CD8-positive, alpha-beta memory T cell (primary cell): ENCODE results near the gene ANXA10. TPM values are rescaled to one million over a fixed set of nuclear protein-coding genes. Genes with fewer than 3 reads are reported as not detected.

Experiments
- CTCF ChIA-PET: fragments of 350-600 bp; sonication (Branson Sonifier 250); formaldehyde crosslinking; loops from one replicate; lab custom pipeline; 2021; ENCODE audit warnings: antibody characterized with exemption; lab: Charles Lee
- POLR2A ChIA-PET: fragments of 350-600 bp; sonication (Branson Sonifier 250); formaldehyde crosslinking; loops from one replicate; lab custom pipeline; 2021; ENCODE audit warnings: antibody characterized with exemption; lab: Charles Lee
- DNase-seq, 5 donors: peaks; one replicate each; pipeline versions ENCODE4 v3.0.0 to v3.0.0-alpha.2; 2020 to 2022; ENCODE audit warnings: mixed read lengths in 1 of 5
- H3K27ac ChIP-seq: one replicate; pipeline ENCODE4 v1.7.0; 2013; ENCODE audit warnings: low read depth, mild to moderate bottlenecking, low read length, moderate library complexity
- H3K27me3 ChIP-seq: 2 replicates; pipeline ENCODE4 v1.7.0; 2013; ENCODE audit warnings: low read length, mild to moderate bottlenecking; ENCODE audit not compliant: insufficient read depth, poor library complexity, severe bottlenecking
- H3K36me3 ChIP-seq: 2 replicates; pipeline ENCODE4 v1.7.0; 2013; ENCODE audit warnings: mild to moderate bottlenecking, low read length, moderate library complexity; ENCODE audit not compliant: insufficient read depth
- H3K4me1 ChIP-seq: 2 replicates; pipeline ENCODE4 v1.7.0; 2013; ENCODE audit warnings: mild to moderate bottlenecking, low read length, moderate library complexity; ENCODE audit not compliant: insufficient read depth
- H3K4me3 ChIP-seq: 2 replicates; pipeline ENCODE4 v1.7.0; 2013; ENCODE audit warnings: mild to moderate bottlenecking, low read length
- H3K9me3 ChIP-seq: 2 replicates; pipeline ENCODE4 v1.7.0; 2013; ENCODE audit warnings: mild to moderate bottlenecking, low read length
- H3K27ac Mint-ChIP-seq, 8 donors: one replicate each; pipeline ENCODE4 v1.8.0; 2020 to 2021; ENCODE audit warnings: mixed read lengths in 8 of 8, mild to moderate bottlenecking in 6 of 8, inconsistent platforms in 3 of 8, moderate library complexity in 3 of 8
- H3K27me3 Mint-ChIP-seq, 2 donors: one replicate each; pipeline ENCODE4 v1.8.0; 2020 to 2021; ENCODE audit warnings: mixed read lengths in 2 of 2, mild to moderate bottlenecking in 1 of 2, moderate library complexity in 1 of 2
- H3K36me3 Mint-ChIP-seq, 3 donors: one replicate each; pipeline ENCODE4 v1.8.0; 2020 to 2021; ENCODE audit warnings: mixed read lengths in 3 of 3, inconsistent platforms in 1 of 3, mild to moderate bottlenecking in 1 of 3
- H3K4me1 Mint-ChIP-seq, 3 donors: one replicate each; pipeline ENCODE4 v1.8.0; 2020 to 2021; ENCODE audit warnings: mixed read lengths in 3 of 3, inconsistent platforms in 1 of 3, mild to moderate bottlenecking in 1 of 3
- H3K4me3 Mint-ChIP-seq, 7 donors: one replicate each; pipeline ENCODE4 v1.8.0; 2020 to 2021; ENCODE audit warnings: mixed read lengths in 7 of 7, mild to moderate bottlenecking in 6 of 7, moderate library complexity in 4 of 7, inconsistent platforms in 2 of 7
- H3K9me3 Mint-ChIP-seq, 5 donors: one replicate each; pipeline ENCODE4 v1.8.0; 2020 to 2022; ENCODE audit warnings: mixed read lengths in 5 of 5, mild to moderate bottlenecking in 3 of 5, moderate library complexity in 2 of 5, inconsistent platforms in 1 of 5
- polyA plus RNA-seq: library from polyadenylated mRNA; unstranded; fragments of 300-500 nt; fragmentation: Illumina TruSeq; gene quantifications from one replicate; pipeline ENCODE4 v1.2.3, GENCODE V29; 2021
- total RNA-seq, 2 experiments: library from RNA; stranded (reverse); gene quantifications; one replicate each; pipeline ENCODE4 v1.2.3, GENCODE V29; 2021

ANXA10 gene
- total and polyA plus RNA-seq, 3 experiments from 2014 or later = not detected

DNA sequence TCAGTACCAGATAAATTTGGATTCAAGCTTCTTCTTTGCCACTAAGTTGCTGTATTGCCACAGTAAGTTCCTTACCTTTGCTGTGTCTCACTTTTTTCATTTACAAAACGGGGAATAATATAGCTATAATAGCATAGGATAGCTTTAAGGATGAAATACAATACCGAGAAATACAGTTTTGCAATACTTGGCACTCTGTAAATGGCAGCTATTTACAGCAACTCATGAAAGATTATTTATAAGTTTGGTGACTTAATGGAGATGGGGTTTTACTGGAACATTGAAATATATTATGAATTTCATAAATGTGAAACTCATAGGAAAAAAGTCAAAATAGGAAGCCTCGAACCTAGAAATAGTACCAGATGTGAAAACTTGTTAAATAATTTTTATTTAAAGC, 27.6 kb downstream of the ANXA10 start:
- H3K4me1 Mint-ChIP-seq = no peaks in the 10 kb centered on the region
- no peaks in the 10 kb centered on the region for H3K36me3 ChIP-seq

DNA sequence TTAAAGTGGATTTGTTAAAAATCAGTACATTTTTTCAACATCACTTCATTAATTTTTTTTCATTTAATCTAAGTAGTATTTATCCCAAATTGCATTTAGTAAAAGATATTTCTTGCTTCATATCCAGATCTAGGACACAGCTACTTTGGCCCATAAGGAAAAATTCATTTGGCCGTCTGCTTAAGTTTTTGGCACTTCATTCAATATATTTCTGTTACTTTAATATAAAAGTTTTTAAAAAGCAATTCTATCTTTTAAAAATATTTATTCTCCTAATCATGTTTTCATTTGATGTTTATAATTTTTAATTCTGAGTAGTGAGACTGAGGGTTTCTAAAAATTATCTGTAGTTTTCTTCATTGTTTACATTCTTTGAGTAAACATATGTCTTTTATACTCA, 28.5 kb downstream of the ANXA10 start:
- DNase-seq = no peak
- H3K27ac ChIP-seq = no peak overlapping the region
- Mint-ChIP-seq H3K27me3 (peaks cover 0 to 2% of the 10 kb centered on the region in 2 donors), H3K9me3 (no peaks in the 10 kb centered on the region), H3K36me3 (no peaks in the 10 kb centered on the region), H3K27ac (no peak overlapping the region), H3K4me1 (no peaks in the 10 kb centered on the region), H3K4me3 (no peak overlapping the region)
- no peaks in the 10 kb centered on the region for H3K36me3 ChIP-seq
- ChIA-PET POLR2A (no interaction called here), CTCF (no interaction called here)
- no peak overlapping the region for H3K4me3 ChIP-seq
- no peaks in the 10 kb centered on the region for H3K27me3 ChIP-seq
- H3K9me3 ChIP-seq = no peaks in the 10 kb centered on the region
- H3K4me1 ChIP-seq = no peaks in the 10 kb centered on the region

More for the DNA sequence above, 27.6 kb downstream of the ANXA10 start:
- ChIA-PET CTCF (no interaction called here), POLR2A (no interaction called here)
- no peak for DNase-seq
- Mint-ChIP-seq H3K36me3 (no peaks in the 10 kb centered on the region), H3K9me3 (peaks cover 0 to 5% (median 0%) of the 10 kb centered on the region in 5 donors), H3K27ac (no peak overlapping the region), H3K4me3 (no peak overlapping the region), H3K27me3 (peaks cover 0 to 2% of the 10 kb centered on the region in 2 donors)
- Histone ChIP-seq H3K27ac (no peak overlapping the region), H3K9me3 (no peaks in the 10 kb centered on the region), H3K4me3 (no peak overlapping the region), H3K27me3 (no peaks in the 10 kb centered on the region), H3K4me1 (no peaks in the 10 kb centered on the region)

DNA sequence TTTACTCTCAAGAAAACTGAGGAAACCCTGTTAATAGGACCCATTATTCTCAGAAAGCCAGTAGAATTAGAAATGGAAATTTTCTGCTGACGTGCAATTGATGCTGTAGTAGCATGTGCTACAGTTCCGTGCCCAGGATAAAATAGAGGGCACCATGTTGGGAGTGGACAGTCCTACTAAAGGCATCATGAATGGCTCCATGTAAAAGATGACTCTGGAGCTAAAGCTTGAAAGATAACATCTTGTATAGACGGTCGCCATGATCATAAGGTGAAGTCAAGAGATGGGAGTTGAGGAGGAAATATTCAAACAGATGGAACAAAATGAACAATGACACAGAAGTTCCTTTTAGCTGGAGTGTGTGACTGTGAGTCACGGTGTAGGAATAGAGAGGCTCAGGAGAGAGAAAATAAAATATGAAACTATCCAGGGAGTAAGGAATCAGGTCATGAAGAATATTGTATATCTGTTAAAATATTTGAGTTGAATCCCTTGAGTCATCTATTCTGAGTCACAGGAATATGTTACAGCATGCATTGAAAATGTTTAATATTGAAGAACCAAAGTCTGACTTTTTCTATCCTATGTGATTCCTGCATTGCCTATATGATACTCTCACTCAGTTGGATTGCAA, 31.8 kb downstream of the ANXA10 start:
- Histone ChIP-seq H3K27ac (no peak overlapping the region), H3K27me3 (no peaks in the 10 kb centered on the region), H3K36me3 (no peaks in the 10 kb centered on the region), H3K4me3 (no peak overlapping the region), H3K4me1 (no peaks in the 10 kb centered on the region), H3K9me3 (no peaks in the 10 kb centered on the region)
- no peaks in the 10 kb centered on the region for H3K36me3 Mint-ChIP-seq
- H3K4me3 Mint-ChIP-seq = no peak overlapping the region
- ChIA-PET CTCF (no interaction called here), POLR2A (no interaction called here)
- peaks cover 0 to 3% (median 0%) of the 10 kb centered on the region in 5 donors for H3K9me3 Mint-ChIP-seq
- H3K27me3 Mint-ChIP-seq = peaks cover 0 to 2% of the 10 kb centered on the region in 2 donors
- H3K27ac Mint-ChIP-seq = no peak overlapping the region
- H3K4me1 Mint-ChIP-seq = no peaks in the 10 kb centered on the region
- no peak for DNase-seq

DNA sequence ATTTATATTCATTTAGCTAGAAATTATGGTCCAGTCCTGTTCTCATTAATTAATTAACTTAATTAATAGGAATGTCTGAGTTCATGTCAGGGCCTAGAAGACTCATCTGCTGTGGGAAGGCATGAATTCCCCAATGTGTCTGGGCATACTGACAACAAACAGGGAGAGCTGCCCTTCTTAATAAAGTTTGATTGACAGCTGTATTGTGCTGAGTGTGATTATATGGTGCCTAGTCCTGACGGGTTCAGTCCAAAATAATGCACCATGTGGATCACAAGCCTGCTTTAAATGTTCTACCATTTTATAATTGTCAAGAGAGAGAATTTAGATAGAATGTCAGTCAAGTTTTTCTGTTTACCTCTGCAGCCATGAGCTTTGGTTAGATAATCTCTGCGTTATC, 34.6 kb downstream of the ANXA10 start:
- Mint-ChIP-seq H3K9me3 (peaks cover 0 to 3% (median 0%) of the 10 kb centered on the region in 5 donors), H3K27ac (no peak overlapping the region), H3K4me1 (no peaks in the 10 kb centered on the region), H3K36me3 (no peaks in the 10 kb centered on the region), H3K4me3 (no peak overlapping the region), H3K27me3 (peaks cover 0 to 2% of the 10 kb centered on the region in 2 donors)
- no peaks in the 10 kb centered on the region for H3K36me3 ChIP-seq
- H3K9me3 ChIP-seq = no peaks in the 10 kb centered on the region
- H3K27ac ChIP-seq = no peak overlapping the region
- H3K4me1 ChIP-seq = no peaks in the 10 kb centered on the region
- CTCF ChIA-PET = interaction anchor here (1.8 kb wide), 1 partner anchor 27 kb away, joined by 6 read pairs; no protein-coding TSS in a partner anchor
- DNase-seq = no peak
- POLR2A ChIA-PET = no interaction called here
- no peak overlapping the region for H3K4me3 ChIP-seq
- no peaks in the 10 kb centered on the region for H3K27me3 ChIP-seq

DNA sequence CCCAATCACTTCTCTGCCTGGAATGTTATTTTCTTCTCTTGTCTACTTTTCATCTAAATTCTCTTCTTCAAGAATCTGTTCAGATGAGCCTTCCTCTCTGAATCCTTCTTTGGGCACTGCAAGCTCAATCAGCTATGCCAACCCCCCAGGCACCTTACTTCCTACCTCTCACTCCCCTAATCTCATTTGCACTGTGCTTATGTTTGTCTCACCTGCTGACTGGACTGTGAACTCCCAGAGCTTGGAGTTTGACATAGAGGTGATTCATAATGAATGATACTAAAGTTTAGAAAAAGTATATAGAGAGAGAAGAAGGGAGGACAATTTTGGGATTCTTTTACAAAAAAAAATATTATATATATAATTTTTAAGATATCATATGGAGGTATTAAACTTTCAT, 36.3 kb downstream of the ANXA10 start:
- DNase-seq = no peak
- ChIA-PET CTCF (no interaction called here), POLR2A (no interaction called here)
- H3K4me1 Mint-ChIP-seq = no peaks in the 10 kb centered on the region
- peaks cover 0 to 3% (median 0%) of the 10 kb centered on the region in 5 donors for H3K9me3 Mint-ChIP-seq
- peaks cover 2 to 3% of the 10 kb centered on the region in 2 donors for H3K27me3 Mint-ChIP-seq
- Histone ChIP-seq H3K4me3 (no peak overlapping the region), H3K9me3 (no peaks in the 10 kb centered on the region), H3K36me3 (no peaks in the 10 kb centered on the region), H3K4me1 (no peaks in the 10 kb centered on the region), H3K27ac (no peak overlapping the region), H3K27me3 (no peaks in the 10 kb centered on the region)
- no peak overlapping the region for H3K4me3 Mint-ChIP-seq
- H3K27ac Mint-ChIP-seq = no peak overlapping the region
- no peaks in the 10 kb centered on the region for H3K36me3 Mint-ChIP-seq

DNA sequence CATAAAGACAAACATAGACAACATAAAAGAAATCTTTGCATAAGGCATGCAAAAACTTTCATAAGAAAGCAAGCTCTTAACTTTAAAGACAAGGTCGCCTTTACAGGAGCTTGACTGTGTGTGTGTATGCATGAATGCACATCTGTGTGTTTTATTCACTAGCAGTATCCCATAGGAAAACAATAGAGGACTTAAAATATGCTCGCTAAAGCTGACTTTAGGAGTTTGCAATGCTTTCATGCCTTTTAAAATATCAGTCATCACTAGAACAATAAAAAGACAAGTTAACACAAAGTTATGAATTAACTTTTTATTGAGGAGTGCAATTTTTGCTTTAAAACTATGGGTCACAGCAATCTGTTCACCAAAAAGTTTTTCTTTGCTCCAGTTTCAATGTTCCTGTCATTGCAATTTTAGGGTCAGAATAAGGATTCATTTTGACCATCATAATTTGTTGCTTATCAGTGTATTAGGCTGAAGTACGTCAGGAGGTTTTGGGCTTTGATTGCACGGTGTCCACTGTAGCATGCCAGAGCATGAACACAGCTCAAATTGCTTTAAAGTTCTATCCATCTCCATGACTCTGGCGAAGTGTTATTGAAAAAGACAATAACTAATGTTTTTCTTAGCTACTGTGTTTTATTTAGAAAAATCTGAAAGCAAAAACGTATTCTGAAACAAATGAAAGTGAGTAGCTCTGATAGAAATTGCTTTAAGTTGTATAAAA, 36.9 kb downstream of the ANXA10 start:
- Histone ChIP-seq H3K27me3 (no peaks in the 10 kb centered on the region), H3K9me3 (no peaks in the 10 kb centered on the region), H3K27ac (no peak overlapping the region), H3K36me3 (no peaks in the 10 kb centered on the region), H3K4me3 (no peak overlapping the region), H3K4me1 (no peaks in the 10 kb centered on the region)
- Mint-ChIP-seq H3K4me1 (no peaks in the 10 kb centered on the region), H3K27ac (no peak overlapping the region), H3K4me3 (no peak overlapping the region), H3K27me3 (peaks cover 2 to 3% of the 10 kb centered on the region in 2 donors), H3K36me3 (no peaks in the 10 kb centered on the region), H3K9me3 (peaks cover 0 to 3% (median 0%) of the 10 kb centered on the region in 5 donors)
- CTCF ChIA-PET = no interaction called here
- POLR2A ChIA-PET = no interaction called here
- no peak for DNase-seq

DNA sequence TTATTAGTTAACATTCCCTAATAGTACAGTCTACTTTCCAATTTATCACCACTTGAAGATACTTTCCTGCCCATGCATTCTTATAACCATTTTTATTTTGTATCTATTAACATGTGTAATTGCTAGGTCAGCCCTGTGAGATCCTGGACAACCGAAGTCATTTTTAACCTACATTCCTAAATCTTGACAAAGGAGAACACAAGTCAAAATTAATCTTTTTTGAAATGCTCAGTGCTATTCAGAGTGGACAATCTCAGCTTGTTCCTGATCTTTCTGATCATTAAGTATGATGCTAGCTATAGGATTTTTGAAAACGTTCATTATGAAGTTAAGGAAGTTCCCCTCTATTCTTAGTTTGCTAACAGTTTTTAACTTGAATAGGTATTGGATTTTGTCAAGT, 37.5 kb downstream of the ANXA10 start:
- Histone ChIP-seq H3K36me3 (no peaks in the 10 kb centered on the region), H3K27ac (no peak overlapping the region), H3K4me1 (no peaks in the 10 kb centered on the region), H3K27me3 (no peaks in the 10 kb centered on the region), H3K9me3 (no peaks in the 10 kb centered on the region), H3K4me3 (no peak overlapping the region)
- H3K36me3 Mint-ChIP-seq = no peaks in the 10 kb centered on the region
- no peak overlapping the region for H3K4me3 Mint-ChIP-seq
- H3K4me1 Mint-ChIP-seq = no peaks in the 10 kb centered on the region
- no peak overlapping the region for H3K27ac Mint-ChIP-seq
- ChIA-PET CTCF (no interaction called here), POLR2A (no interaction called here)
- DNase-seq = no peak
- H3K27me3 Mint-ChIP-seq = peaks cover 1 to 3% of the 10 kb centered on the region in 2 donors
- peaks cover 0 to 3% (median 0%) of the 10 kb centered on the region in 5 donors for H3K9me3 Mint-ChIP-seq

DNA sequence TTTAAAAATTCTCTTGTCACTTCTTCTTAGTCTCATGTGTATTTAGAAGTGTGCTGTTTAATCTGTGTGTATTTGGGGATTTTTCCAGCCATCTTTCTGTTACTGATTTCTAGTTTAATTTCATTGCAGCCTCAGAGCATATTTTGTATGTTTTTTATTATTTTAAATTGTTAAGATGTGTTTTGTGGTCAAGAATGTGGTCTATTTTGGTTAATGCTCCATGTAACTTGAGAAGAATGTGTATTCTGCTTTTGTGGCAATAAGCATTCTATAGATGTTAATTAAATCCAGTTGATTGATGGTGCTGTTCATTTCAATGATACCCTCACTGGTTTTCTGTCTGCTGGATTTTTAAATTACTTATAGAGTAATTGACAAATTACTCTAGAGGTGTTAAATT, 38.9 kb downstream of the ANXA10 start:
- Histone ChIP-seq H3K4me1 (no peaks in the 10 kb centered on the region), H3K27me3 (no peaks in the 10 kb centered on the region), H3K4me3 (no peak overlapping the region), H3K36me3 (no peaks in the 10 kb centered on the region), H3K9me3 (no peaks in the 10 kb centered on the region), H3K27ac (no peak overlapping the region)
- Mint-ChIP-seq H3K27ac (peak overlapping the region in 1 of 8 donors; percentile 21), H3K36me3 (no peaks in the 10 kb centered on the region), H3K4me3 (no peak overlapping the region), H3K4me1 (no peaks in the 10 kb centered on the region), H3K27me3 (peaks cover 0 to 3% of the 10 kb centered on the region in 2 donors), H3K9me3 (peaks cover 0 to 3% (median 0%) of the 10 kb centered on the region in 5 donors)
- ChIA-PET POLR2A (no interaction called here), CTCF (no interaction called here)
- no peak for DNase-seq
